PC-9 (cell line): ENCODE data around the gene STX3. TPM values are rescaled to one million over a fixed set of nuclear protein-coding genes. Genes with fewer than 3 reads are reported as not detected.
"Not testable (repeated sequence)": the region's sequence is repeated elsewhere in the genome, so short reads cannot be mapped to it uniquely, and the experiment has no call there.

Experiments used
- BruUV-seq: library from RNA; stranded (reverse); fragments of 400-500 nt; replicated peaks from 2 replicates; lab custom pipeline; 2021; lab: Mats Ljungman, UMichigan
- CTCF ChIA-PET: fragments of 300-600 bp; sonication (Branson Sonifier 250); formaldehyde crosslinking; loops from one replicate; lab custom pipeline; 2022; ENCODE audit warnings: antibody characterized with exemption; lab: Charles Lee
- POLR2A ChIA-PET: fragments of 300-600 bp; sonication (Branson Sonifier 250); formaldehyde crosslinking; loops from one replicate; lab custom pipeline; 2022; ENCODE audit warnings: antibody characterized with exemption; ENCODE audit not compliant: unreplicated experiment; lab: Charles Lee
- DNase-seq, 2 experiments: peaks; one replicate each; pipeline versions ENCODE4 v3.0.0 to v3.0.0-alpha.2; 2015 to 2022; ENCODE audit warnings: mixed read lengths in 1 of 2
- H2AFZ ChIP-seq: fragments of 200-600 bp; sonication (generic); 2 replicates; pipeline ENCODE4 v1.8.1; 2017; ENCODE audit warnings: antibody characterized with exemption
- H3F3A ChIP-seq: fragments of 200-600 bp; sonication (generic); 2 replicates; pipeline ENCODE4 v1.8.1; 2017; ENCODE audit warnings: antibody characterized with exemption, mild to moderate bottlenecking, low read depth; ENCODE audit not compliant: insufficient read depth
- H3K27ac ChIP-seq: fragments of 200-600 bp; sonication (generic); 2 replicates; pipeline ENCODE4 v1.6.1; 2016; ENCODE audit warnings: mixed run types
- H3K27me3 ChIP-seq: fragments of 200-600 bp; sonication (generic); 2 replicates; pipeline ENCODE4 v1.6.1; 2016; ENCODE audit warnings: low read depth, mixed run types; ENCODE audit not compliant: insufficient read depth
- H3K36me3 ChIP-seq: fragments of 200-600 bp; sonication (generic); 2 replicates; pipeline ENCODE4 v1.6.1; 2016; ENCODE audit warnings: low read depth, mixed run types
- H3K4me1 ChIP-seq: fragments of 200-600 bp; sonication (generic); replicated peaks from 2 replicates; pipeline ENCODE4 v1.6.1; 2016; ENCODE audit warnings: mixed run types; ENCODE audit not compliant: insufficient read depth
- H3K4me2 ChIP-seq: fragments of 200-600 bp; sonication (generic); 2 replicates; pipeline ENCODE4 v1.6.1; 2017; ENCODE audit warnings: mixed run types
- H3K4me3 ChIP-seq: fragments of 200-600 bp; sonication (generic); 2 replicates; pipeline ENCODE4 v1.6.1; 2016; ENCODE audit warnings: mixed run types
- H3K79me2 ChIP-seq: fragments of 200-600 bp; sonication (generic); 2 replicates; pipeline ENCODE4 v1.6.1; 2017; ENCODE audit warnings: low read depth, mixed run types
- H3K9me2 ChIP-seq: fragments of 200-600 bp; sonication (generic); 2 replicates; pipeline ENCODE4 v1.8.1; 2017; ENCODE audit warnings: mild to moderate bottlenecking; ENCODE audit not compliant: insufficient read depth
- H3K9me3 ChIP-seq: fragments of 200-600 bp; sonication (generic); 2 replicates; pipeline ENCODE4 v1.8.1; 2016; ENCODE audit warnings: low read depth; ENCODE audit not compliant: insufficient read depth
- H4K20me1 ChIP-seq: fragments of 200-600 bp; sonication (generic); 2 replicates; pipeline ENCODE4 v1.8.1; 2017; ENCODE audit not compliant: insufficient read depth
- CTCF ChIP-seq: fragments of 200-600 bp; sonication (generic); conservative IDR thresholded peaks from 2 replicates; pipeline ENCODE4 v1.6.1; 2017; ENCODE audit warnings: mixed run types, antibody characterized with exemption, mild to moderate bottlenecking, moderate library complexity
- EZH2 ChIP-seq: fragments of 200-600 bp; sonication (generic); IDR thresholded peaks from 2 replicates; pipeline ENCODE4 v1.8.0; 2017; ENCODE audit warnings: antibody characterized with exemption, low read depth
- intact Hi-C: fragments of 100-400 bp; cut with micrococcal nuclease; formaldehyde crosslinking; loops from one replicate; pipeline ENCODE4 v1.10.0; 2022; ENCODE audit not compliant: unreplicated experiment
- total RNA-seq: library from RNA; stranded (reverse); gene quantifications from 2 replicates; pipeline ENCODE4 v1.2.3, GENCODE V29; 2021

Gene STX3
- total RNA-seq, 1 experiment from 2014 or later: 50.1 TPM

GRCh38 chr11:59814021-59814420, 58.8 kb downstream of the STX3 start:
- TF ChIP-seq EZH2: no peak
- H3K9me3 ChIP-seq: no peaks in the 10 kb centered on the region
- no peak overlapping the region for H3K27ac ChIP-seq
- peak overlapping the region; percentile 41; the same call in 1 of the 2 replicates for H3K4me2 ChIP-seq
- peaks cover 16% of the 10 kb centered on the region; the same call in 1 of the 2 replicates for H3F3A ChIP-seq
- peaks cover 12% of the 10 kb centered on the region; the same call in 1 of the 2 replicates for H3K4me1 ChIP-seq
- ChIA-PET POLR2A (no interaction called here), CTCF (no interaction called here)
- no TSS peak for BruUV-seq
- no peak for DNase-seq
- H4K20me1 ChIP-seq: no peaks in the 10 kb centered on the region
- H3K79me2 ChIP-seq: peaks cover 12% of the 10 kb centered on the region
- 0 out of 2 replicates have a peak, but pooled peaks cover 2% of the 10 kb centered on the region for H3K36me3 ChIP-seq
- H3K27me3 ChIP-seq: no peaks in the 10 kb centered on the region
- H2AFZ ChIP-seq: peak overlapping the region; percentile 60
- no peaks in the 10 kb centered on the region for H3K9me2 ChIP-seq
- intact Hi-C loops: loop anchor here (5.0 kb wide), 1 partner anchor 43 kb away; no protein-coding TSS in a partner anchor
- no peak overlapping the region for H3K4me3 ChIP-seq

GRCh38 chr11:59815754-59816153, 60.6 kb downstream of the STX3 start:
- Histone ChIP-seq H3K9me3 (no peaks in the 10 kb centered on the region), H3K4me3 (no peak overlapping the region), H2AFZ (no peak overlapping the region), H3K79me2 (no peaks in the 10 kb centered on the region), H3K27me3 (no peaks in the 10 kb centered on the region), H3K4me1 (peaks cover 5% of the 10 kb centered on the region; the same call in 1 of the 2 replicates), H3F3A (peaks cover 8% of the 10 kb centered on the region; the same call in 1 of the 2 replicates), H3K27ac (no peak overlapping the region), H3K36me3 (no peaks in the 10 kb centered on the region), H3K9me2 (no peaks in the 10 kb centered on the region), H4K20me1 (no peaks in the 10 kb centered on the region), H3K4me2 (no peak overlapping the region)
- BruUV-seq: no TSS peak
- TF ChIP-seq CTCF: no peak
- TF ChIP-seq EZH2: no peak
- POLR2A ChIA-PET: no interaction called here
- CTCF ChIA-PET: interaction anchor here (0.6 kb wide), 2 partner anchors 9 to 113 kb away, joined by 3 to 4 read pairs; no protein-coding TSS in a partner anchor
- no peak for DNase-seq
- intact Hi-C loops: loop anchor here (5.0 kb wide), 1 partner anchor 773 kb away; no protein-coding TSS in a partner anchor

DNA sequence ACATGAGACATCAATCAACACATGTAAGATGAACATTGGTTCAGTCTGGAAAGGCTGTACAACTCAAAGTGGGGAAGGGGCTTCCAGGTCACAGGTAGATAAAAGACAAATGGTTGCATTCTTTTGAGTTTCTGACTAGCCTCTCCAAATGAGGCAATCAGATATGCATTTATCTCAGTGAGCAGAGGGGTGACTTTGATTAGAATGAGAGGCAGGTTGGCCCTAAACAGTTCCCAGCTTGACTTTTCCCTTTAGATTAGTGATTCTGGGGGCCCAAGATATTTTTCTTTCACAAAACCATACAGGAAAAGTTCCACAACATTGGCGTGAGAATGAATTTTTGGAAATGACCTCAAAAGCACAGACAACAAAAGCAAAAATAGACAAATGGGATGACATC, 61.3 kb downstream of the STX3 start:
- DNase-seq, H3K27me3 ChIP-seq, H3K4me1 ChIP-seq, POLR2A ChIA-PET, H3K9me2 ChIP-seq, H3F3A ChIP-seq, BruUV-seq, H3K9me3 ChIP-seq, H2AFZ ChIP-seq, H4K20me1 ChIP-seq, H3K36me3 ChIP-seq, H3K27ac ChIP-seq, H3K79me2 ChIP-seq, H3K4me2 ChIP-seq, H3K4me3 ChIP-seq: not testable (repeated sequence)
- intact Hi-C loops: loop anchor here (5.0 kb wide), 1 partner anchor 774 kb away; no protein-coding TSS in a partner anchor
- CTCF ChIA-PET: interaction anchor here (0.6 to 2.4 kb wide), 2 partner anchors 8 to 102 kb away, joined by 4 to 10 read pairs; no protein-coding TSS in a partner anchor

DNA sequence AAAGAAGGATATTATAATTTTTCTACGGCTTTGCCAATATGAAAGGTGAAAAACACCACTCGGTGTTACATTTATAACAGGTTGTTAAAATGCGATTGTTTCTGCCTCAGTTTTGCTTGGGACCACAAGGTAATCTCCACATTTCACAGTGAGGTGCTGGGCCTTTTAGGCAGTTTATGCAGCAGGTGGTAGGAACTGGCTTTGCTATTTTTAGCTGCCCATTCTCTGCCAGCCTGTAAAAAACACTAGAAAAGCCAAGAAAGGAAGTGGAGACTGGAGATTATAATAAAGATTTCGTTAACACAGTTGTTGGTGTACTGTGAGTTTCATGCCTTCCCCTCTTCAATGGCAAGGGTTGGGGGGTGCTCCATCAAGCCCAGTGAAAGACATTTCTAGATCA, 63.4 kb downstream of the STX3 start:
- POLR2A ChIA-PET: no interaction called here
- no peaks in the 10 kb centered on the region for H3K79me2 ChIP-seq
- H3K27me3 ChIP-seq: no peaks in the 10 kb centered on the region
- no peaks in the 10 kb centered on the region for H3K4me1 ChIP-seq
- H3K9me2 ChIP-seq: no peaks in the 10 kb centered on the region
- DNase-seq: no peak
- no peaks in the 10 kb centered on the region for H4K20me1 ChIP-seq
- no TSS peak for BruUV-seq
- H3K36me3 ChIP-seq: no peaks in the 10 kb centered on the region
- no peaks in the 10 kb centered on the region for H3K9me3 ChIP-seq
- no peak overlapping the region for H3K4me3 ChIP-seq
- CTCF ChIA-PET: no interaction called here
- no peak overlapping the region for H2AFZ ChIP-seq
- no peak overlapping the region for H3K4me2 ChIP-seq
- intact Hi-C loops: loop anchor here (5.0 kb wide), 1 partner anchor 776 kb away; no protein-coding TSS in a partner anchor
- no peak overlapping the region for H3K27ac ChIP-seq
- no peaks in the 10 kb centered on the region for H3F3A ChIP-seq
- TF ChIP-seq CTCF: no peak
- no peak for TF ChIP-seq EZH2
